Caki2 (cell line): ENCODE measurements around the gene CDC42BPG. TPM values are rescaled to one million over a fixed set of nuclear protein-coding genes. Genes with fewer than 3 reads are reported as not detected.

Experiments
- DNase-seq: peaks from one replicate; pipeline ENCODE4 v3.0.0-alpha.2; 2015; ENCODE audit warnings: low read depth
- in situ Hi-C: cut with HindIII; loops from 2 replicates; pipeline ENCODE4 v1.10.0; 2016; ENCODE audit warnings: low sequenced_read_pairs, low pct_unique_long_range_greater_than_20kb, mixed read lengths
- total RNA-seq: library from RNA; depleted of rRNA; stranded (reverse); fragments of >200 nt; shearing (Covaris generic); gene quantifications from 2 replicates; pipeline ENCODE4 v1.2.3, GENCODE V29; 2014; ENCODE audit warnings: low replicate concordance

CDC42BPG gene
- total RNA-seq, 1 experiment from 2014 or later, result 1.1 TPM

- peak; percentile 56 for DNase-seq
- in situ Hi-C loops, result no loop called here
Observed at GRCh38 chr11:64842851-64843685, 1.4 kb downstream of the CDC42BPG start.

GRCh38 chr11:64842366-64842759 lies 2.1 kb downstream of the CDC42BPG start:
- in situ Hi-C loops, result no loop called here
- DNase-seq, result no peak

- in situ Hi-C loops, result no loop called here
- DNase-seq, result no peak
Observed at GRCh38 chr11:64841592-64842365, 2.7 kb downstream of the CDC42BPG start.

GRCh38 chr11:64839887-64840782 lies 4.3 kb downstream of the CDC42BPG start:
- in situ Hi-C loops, result no loop called here
- DNase-seq, result no peak

GRCh38 chr11:64839335-64839734 lies 5.1 kb downstream of the CDC42BPG start:
- no peak for DNase-seq
- in situ Hi-C loops, result no loop called here

GRCh38 chr11:64838600-64839334 lies 5.7 kb downstream of the CDC42BPG start:
- DNase-seq, result no peak
- in situ Hi-C loops, result no loop called here

GRCh38 chr11:64837887-64838351 lies 6.5 kb downstream of the CDC42BPG start:
- in situ Hi-C loops, result no loop called here

GRCh38 chr11:64836448-64837072 lies 7.9 kb downstream of the CDC42BPG start:
- in situ Hi-C loops, result no loop called here
- no peak for DNase-seq

More at GRCh38 chr11:64837887-64838351, 6.5 kb downstream of the CDC42BPG start:
- DNase-seq, result no peak

- DNase-seq, result no peak
- in situ Hi-C loops, result no loop called here
Observed at GRCh38 chr11:64835616-64836447, 8.6 kb downstream of the CDC42BPG start.

GRCh38 chr11:64834723-64835615 lies 9.5 kb downstream of the CDC42BPG start:
- peak; percentile 53 for DNase-seq

GRCh38 chr11:64834031-64834722 lies 10.3 kb downstream of the CDC42BPG start:
- in situ Hi-C loops, result no loop called here
- no peak for DNase-seq

More at GRCh38 chr11:64834723-64835615, 9.5 kb downstream of the CDC42BPG start:
- in situ Hi-C loops, result no loop called here

- in situ Hi-C loops, result no loop called here
- DNase-seq, result no peak
Observed at GRCh38 chr11:64833509-64833908, 10.9 kb downstream of the CDC42BPG start.

- no peak for DNase-seq
- in situ Hi-C loops, result no loop called here
Observed at GRCh38 chr11:64833198-64833502, 11.3 kb downstream of the CDC42BPG start.

- DNase-seq, result no peak
- in situ Hi-C loops, result no loop called here
Observed at GRCh38 chr11:64832467-64833197, 11.8 kb downstream of the CDC42BPG start.
